SIG-M5 (cell line): Measurements from ENCODE around the gene NUDT3.
"Not testable (repeated sequence)": the region's sequence is repeated elsewhere in the genome, so short reads cannot be mapped to it uniquely, and the experiment has no call there.

Experiments
- DNase-seq: peaks from one replicate; lab custom pipeline; 2025; lab: John Stamatoyannopoulos, UW

The NUDT3 gene

DNA sequence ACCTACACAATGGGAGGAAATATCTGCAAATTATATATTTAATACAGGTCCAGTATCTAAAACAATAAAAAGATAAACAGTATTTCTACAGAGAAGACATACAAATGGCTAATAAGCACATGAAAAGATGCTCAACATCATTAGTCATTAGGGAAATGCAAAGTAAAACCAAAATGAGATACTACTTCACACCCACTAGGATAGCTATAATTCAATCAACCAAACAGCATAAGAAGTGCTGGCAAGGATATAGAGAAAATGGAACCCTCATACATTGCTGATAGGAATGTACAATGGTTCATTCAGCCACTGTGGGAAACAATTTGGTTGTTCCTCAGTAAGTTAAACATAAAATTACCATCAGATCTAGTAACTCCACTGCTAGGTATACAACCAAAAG, 48.7 kb downstream of the NUDT3 start:
- no peak for DNase-seq

GRCh38 chr6:34342247-34342646, 50.2 kb downstream of the NUDT3 start:
- no peak for DNase-seq

- no peak for DNase-seq
These were observed 50.9 kb downstream of the NUDT3 start for GRCh38 chr6:34341481-34341971.

DNA sequence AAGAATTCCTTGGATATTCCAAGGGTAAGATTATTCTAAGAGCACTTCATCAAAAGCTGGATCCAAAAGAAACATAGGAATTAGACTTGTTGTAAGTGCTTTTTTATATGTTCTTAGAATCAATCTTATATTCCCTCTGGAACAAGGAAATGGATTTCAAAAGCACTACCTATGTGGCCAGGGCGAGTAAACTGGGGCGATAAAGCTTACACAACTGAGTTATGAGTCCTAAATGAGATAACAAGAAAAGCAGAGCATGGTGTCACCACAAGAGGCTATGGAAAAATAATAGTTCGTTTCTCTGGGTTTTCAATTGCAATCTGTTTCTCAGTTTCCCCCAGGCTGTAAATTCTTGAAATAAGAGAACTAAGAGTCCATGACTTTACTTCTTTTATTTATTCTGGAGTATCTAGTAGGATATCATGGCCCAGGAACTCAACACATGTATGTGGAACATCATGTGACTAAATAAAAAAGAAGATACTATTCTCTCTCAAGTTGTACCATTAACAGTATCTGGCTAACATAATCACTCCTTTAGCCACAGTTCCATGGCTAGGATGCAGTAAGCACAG, 51.5 kb downstream of the NUDT3 start:
- no peak for DNase-seq

DNA sequence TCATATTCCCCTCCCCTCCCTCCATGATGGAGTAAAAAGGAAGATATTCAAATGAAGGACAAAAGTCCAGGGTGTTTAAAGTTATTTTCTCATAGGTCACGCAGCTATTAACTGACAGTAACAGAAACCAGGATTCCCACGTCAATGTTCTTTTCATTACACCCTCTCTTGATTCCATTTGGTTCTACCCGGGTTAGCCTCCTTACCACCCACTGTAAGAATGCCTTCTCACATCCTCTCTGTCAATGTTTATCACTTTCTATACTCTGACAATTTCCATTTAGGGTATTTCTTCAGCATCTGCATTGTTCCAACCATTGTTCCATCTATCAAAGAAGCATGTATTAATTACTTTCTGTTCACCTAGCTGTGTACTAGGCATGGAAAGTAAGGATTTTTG, 52.1 kb downstream of the NUDT3 start:
- no peak for DNase-seq

GRCh38 chr6:34339971-34340370, 52.5 kb downstream of the NUDT3 start:
- no peak for DNase-seq

- DNase-seq, result no peak
These were observed 53.0 kb downstream of the NUDT3 start for GRCh38 chr6:34339432-34339831.

DNA sequence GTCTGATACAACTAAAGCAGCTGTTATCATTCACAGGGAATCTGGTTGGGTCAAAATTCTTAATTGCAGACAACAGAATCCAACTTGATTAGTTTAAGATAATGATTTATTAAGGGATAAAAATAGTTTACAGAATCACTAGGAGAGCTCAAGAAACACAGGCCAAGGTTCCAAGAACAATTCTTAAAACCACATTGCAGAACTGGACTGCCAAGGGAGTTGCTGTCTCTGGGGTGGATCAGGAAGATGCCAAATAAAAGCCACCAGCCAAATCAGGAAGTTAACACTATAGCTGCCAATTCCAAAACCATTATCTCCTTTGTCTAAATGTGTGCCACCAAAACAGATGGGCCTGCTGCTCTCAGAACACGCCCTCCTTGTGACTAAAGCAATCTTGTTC, 53.7 kb downstream of the NUDT3 start:
- DNase-seq, result no peak

GRCh38 chr6:34338377-34338776, 54.1 kb downstream of the NUDT3 start:
- DNase-seq, result no peak

DNA sequence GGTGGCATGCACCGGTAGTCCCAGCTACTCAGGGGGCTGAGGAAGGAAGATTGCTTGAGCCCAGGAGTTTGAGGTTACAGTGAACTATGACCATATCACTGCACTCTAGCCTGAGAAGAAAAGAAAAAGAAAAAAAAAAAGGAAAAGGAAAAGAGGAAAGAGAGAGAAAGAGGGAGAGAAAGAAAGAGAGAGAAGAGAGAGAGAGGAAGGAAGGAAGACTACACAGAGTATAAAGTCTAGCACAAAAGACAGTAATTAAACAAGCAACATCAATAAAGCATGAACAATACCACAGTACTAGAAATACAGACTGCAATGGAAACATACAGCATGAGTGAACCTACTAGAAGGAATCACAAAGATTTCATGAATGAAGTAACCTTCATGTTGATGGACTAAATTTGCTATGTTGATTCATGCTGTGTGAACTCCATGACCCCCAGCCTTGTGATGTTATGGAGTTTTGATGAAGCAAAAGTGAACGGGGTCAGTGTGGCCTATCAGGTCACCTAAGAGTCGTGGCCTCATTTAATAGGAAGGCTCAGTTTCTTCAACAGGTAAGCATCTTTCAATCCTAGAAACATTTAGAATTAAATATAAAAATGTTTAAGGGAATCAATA, 57.6 kb downstream of the NUDT3 start:
- no peak for DNase-seq

- no peak for DNase-seq
These were observed 58.6 kb downstream of the NUDT3 start for GRCh38 chr6:34333858-34334257.

DNA sequence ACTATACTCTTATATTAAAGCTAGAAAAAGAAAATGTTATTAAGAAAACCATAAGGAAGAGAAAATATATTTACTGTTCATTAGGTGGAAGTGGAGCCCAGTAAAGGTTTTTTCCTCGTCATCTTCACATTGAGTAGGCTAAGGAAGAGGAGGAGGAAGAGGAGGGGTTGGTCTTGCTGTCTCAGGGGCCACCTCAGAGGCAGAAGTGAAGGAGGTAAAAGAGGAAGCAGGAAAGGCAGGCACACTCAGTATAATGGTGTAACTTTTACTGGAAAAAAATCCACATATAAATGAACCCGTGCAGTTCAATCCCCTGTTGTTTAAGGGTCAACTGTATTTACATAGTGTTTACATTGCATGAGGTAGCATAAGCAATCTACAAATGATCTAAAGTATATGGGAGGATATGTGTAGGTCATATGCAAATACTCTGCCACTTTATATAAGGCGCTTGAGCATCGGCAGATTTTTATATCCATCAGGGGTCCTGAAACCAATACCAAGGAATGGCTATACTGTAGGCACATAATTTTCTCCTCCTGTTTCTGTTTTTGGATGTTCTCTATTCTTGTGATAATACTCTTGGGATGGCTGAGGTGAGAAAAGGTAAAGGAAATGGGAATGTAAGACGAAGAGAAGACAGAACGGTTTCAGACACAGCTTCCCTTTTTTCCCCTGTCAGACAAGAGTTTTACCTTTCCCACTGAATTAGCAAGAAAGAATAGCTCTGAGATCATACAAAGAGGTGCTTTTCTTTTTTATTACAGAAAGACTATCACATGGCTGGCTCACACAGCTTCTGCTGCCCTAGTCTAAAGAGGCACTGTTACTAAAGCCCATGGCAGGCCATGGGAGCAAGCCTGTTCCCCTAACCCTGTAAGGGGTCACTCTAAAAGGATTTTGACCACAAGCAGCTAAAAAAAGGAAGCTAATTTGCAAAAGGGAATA, 59.9 kb downstream of the NUDT3 start:
- DNase-seq, result no peak

DNA sequence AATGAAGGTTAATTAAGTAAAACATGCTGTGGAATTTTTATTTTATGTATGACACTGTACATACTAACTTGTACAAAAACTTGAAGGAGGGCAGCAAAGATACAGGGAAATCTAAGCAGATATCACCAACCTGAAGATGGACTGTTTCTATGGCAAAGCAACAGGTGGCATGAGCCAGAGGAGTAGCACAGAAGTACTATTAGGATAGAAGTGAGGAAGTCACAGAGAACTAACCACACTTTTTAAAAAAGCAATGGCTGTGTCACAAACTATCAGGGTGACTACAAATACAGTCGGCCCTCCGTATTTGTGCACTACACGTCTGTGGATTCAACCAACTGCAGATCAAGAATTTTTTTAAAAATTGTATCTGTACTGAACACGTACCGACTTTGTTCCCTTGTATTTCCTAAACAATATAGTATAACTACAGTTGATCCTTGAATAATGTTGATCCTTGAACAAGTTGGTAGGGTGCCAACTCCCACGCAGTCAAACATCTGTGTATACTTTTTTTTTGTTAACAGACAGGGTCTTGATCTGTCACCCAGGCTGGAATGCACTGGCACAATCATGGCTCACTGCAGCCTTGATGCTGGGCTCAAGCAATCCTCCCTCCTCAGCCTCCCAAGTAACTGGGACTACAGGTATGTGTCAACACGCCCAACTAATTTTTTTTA, 61.0 kb downstream of the NUDT3 start:
- no peak for DNase-seq

DNA sequence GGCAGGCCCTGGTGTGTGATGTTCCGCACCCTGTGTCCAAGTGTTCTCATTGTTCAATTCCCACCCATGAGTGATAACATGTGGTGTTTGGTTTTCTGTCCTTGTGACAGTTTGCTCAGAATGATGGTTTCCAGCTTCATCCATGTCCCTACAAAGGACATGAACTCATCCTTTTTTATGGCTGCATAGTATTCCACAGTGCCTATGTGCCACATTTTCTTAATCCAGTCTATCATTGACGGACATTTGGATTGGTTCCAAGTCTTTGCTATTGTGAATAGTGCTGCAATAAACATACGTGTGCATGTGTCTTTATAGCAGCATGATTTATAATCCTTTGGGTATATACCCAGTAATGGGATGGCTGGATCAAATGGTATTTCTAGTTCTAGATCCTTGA, 62.7 kb downstream of the NUDT3 start:
- not testable (repeated sequence) for DNase-seq

DNA sequence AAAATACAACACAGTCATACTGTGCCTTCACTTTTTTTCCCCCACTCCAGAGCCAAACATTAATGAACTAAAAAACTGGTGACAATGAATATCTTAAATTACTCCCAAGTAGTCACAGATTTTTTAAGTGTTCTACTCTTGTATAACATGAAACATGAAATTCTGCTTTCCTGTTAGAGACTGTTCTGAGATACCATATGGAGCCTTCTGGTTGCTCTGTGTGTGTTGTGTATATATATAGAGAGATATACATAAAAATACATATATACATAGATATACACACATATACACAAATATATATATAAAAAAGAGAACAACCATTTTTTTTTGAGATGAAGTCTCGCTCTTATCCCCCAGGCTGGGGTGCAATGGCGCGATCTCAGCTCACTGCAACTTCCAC, 63.5 kb downstream of the NUDT3 start:
- no peak for DNase-seq

DNA sequence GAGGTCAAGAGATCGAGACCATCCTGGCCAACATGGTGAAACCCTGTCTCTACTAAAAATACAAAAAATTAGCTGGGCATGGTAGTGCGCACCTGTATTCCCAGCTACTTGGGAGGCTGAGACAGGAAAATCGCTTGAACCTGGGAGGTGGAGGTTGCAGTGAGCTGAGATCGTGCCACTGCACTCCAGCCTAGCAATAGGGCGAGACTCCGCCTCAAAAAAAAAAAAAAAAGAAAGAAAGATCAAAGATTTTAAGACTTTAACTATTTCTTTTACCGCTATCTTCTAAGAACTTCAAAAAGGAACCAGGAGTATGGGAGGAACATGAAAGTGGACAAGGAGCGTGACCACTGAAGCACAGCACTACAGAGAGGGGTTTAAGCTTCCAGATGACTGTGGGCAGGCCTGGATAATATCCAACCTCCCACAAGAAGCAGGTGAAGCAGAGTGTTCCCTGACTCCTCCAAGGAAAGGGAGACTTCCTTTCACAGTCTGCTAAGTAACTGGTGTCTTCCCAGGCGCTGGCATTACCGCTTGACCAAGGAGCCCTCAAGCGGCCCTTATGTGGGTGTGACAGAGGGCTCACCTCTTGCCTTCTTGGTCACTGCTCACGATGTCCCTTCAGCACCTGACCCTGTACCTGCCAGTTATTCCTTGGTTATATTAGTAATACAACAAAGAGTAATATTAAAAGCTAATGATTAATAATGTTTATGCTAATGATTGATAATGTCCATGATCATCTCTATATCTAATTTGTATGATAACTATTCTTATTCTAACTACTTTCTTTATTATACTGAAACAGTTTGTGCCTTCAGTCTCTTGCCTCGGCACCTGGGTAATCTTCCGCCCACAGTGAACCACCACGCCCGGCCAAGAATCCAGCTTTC, 64.9 kb downstream of the NUDT3 start:
- DNase-seq, result not testable (repeated sequence)

- DNase-seq, result no peak
These were observed 66.8 kb downstream of the NUDT3 start for GRCh38 chr6:34325633-34326032.

GRCh38 chr6:34324738-34325444, 67.6 kb downstream of the NUDT3 start:
- no peak for DNase-seq

GRCh38 chr6:34324221-34324620, 68.2 kb downstream of the NUDT3 start:
- not testable (repeated sequence) for DNase-seq

DNA sequence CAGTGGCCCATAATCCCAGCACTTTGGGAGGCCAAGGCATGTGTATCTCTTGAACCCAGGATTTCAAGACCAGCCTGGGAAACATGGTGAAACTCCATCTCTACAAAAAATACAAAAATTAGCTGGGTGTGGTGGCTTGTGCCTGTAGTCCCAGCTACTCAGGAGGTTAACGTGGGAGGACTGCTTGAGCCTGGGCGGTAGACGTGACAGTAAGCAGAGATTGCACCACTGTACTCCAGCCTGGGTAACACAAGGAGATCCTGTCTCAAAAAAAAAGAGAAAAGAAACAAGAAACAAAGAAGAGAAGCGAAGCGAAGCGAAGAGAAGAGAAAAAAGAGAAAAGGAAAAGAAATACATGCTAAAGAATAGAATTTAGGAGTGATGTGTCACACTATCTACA, 69.2 kb downstream of the NUDT3 start:
- no peak for DNase-seq

DNA sequence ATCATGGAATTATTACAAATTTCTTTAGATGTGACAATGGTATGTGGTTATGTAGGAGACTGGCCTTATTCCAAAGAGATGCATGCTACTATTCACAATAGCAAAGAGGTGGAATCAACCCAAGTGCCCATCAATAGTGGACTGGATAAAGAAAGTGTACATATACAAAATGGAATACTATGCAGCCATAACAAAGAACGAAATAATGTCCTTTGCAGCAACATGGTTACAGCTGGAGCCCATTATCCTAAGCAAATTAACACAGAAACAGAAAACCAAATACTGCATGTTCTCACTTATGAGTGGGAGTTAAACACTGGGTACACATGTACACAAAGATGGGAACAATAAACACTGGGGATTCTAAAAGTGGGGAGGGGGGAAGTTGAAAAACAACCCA, 69.7 kb downstream of the NUDT3 start:
- DNase-seq, result no peak
